NCI-H2107 treated with DMSO at 0.1 percent for 48 hours (cell line): ENCODE measurements around the gene NME3.

Experiments
- DNase-seq: peaks from one replicate; lab custom pipeline; 2025; ENCODE audit not compliant: unreplicated experiment; lab: John Stamatoyannopoulos, UW

Gene NME3

GRCh38 chr16:1794221-1794871 is 23.0 kb upstream of the NME3 start:
- peak; percentile 58 for DNase-seq

- DNase-seq, result no peak
These were observed 22.4 kb upstream of the NME3 start, which contains the start of gene IGFALS for GRCh38 chr16:1793578-1794220. Gene IGFALS, minus strand, starts transcription at chr16:1793705. Its CDS starts 53 bp downstream, at chr16:1793652.

- no peak for DNase-seq
These were observed 21.7 kb upstream of the NME3 start for GRCh38 chr16:1792836-1793577.

GRCh38 chr16:1791943-1792812 is 20.8 kb upstream of the NME3 start:
- no peak for DNase-seq

GRCh38 chr16:1791256-1791942 is 20.1 kb upstream of the NME3 start:
- no peak for DNase-seq

GRCh38 chr16:1790611-1791255 is 19.4 kb upstream of the NME3 start:
- no peak for DNase-seq

GRCh38 chr16:1790261-1790610 is 18.9 kb upstream of the NME3 start:
- no peak for DNase-seq

GRCh38 chr16:1789643-1790045 is 18.3 kb upstream of the NME3 start:
- DNase-seq, result no peak

- DNase-seq, result no peak
These were observed 17.4 kb upstream of the NME3 start for GRCh38 chr16:1788708-1789100.

- DNase-seq, result no peak
These were observed 16.9 kb upstream of the NME3 start for GRCh38 chr16:1788095-1788707.

GRCh38 chr16:1787322-1788094 is 16.2 kb upstream of the NME3 start:
- no peak for DNase-seq

GRCh38 chr16:1787056-1787321 is 15.6 kb upstream of the NME3 start:
- no peak for DNase-seq

GRCh38 chr16:1786242-1787055 is 15.1 kb upstream of the NME3 start:
- no peak for DNase-seq

- no peak for DNase-seq
These were observed 14.5 kb upstream of the NME3 start for GRCh38 chr16:1785846-1786170.

- DNase-seq, result no peak
These were observed 13.9 kb upstream of the NME3 start for GRCh38 chr16:1784977-1785845.

- DNase-seq, result peak; percentile 99
These were observed 11.3 kb upstream of the NME3 start, which contains the start of the genes NUBP2 and SPSB3 for GRCh38 chr16:1782408-1783264. Gene NUBP2, plus strand, starts transcription at chr16:1782960. Its CDS starts 61 bp downstream, at chr16:1783021. Gene SPSB3, minus strand, starts transcription at chr16:1782571. Its CDS starts 1,088 bp downstream, at chr16:1781483.
